Panc1 (cell line): ENCODE measurements around the gene ASPA. TPM values are rescaled to one million over a fixed set of nuclear protein-coding genes. Genes with fewer than 3 reads are reported as not detected.

Experiments
- ATAC-seq: fragments of 200-7000 bp; cut with Tn5 transposase; 2 replicates; pipeline ENCODE4 v1.9.1; 2020; ENCODE audit warnings: mild to moderate bottlenecking, moderate library complexity
- BruUV-seq: library from RNA; stranded (reverse); fragments of 400-500 nt; replicated peaks from 2 replicates; lab custom pipeline; 2021; lab: Mats Ljungman, UMichigan
- CTCF ChIA-PET: fragments of 300-600 bp; sonication (Branson Sonifier 250); formaldehyde crosslinking; loops from one replicate; lab custom pipeline; 2022; ENCODE audit warnings: antibody characterized with exemption; lab: Charles Lee
- POLR2A ChIA-PET: fragments of 300-600 bp; sonication (Branson Sonifier 250); formaldehyde crosslinking; loops from one replicate; lab custom pipeline; 2022; ENCODE audit warnings: antibody characterized with exemption; lab: Charles Lee
- DNase-seq: peaks from one replicate; pipeline ENCODE4 v3.0.0-alpha.2; 2010; ENCODE audit warnings: low read depth, low spot score
- H3K27ac ChIP-seq: 2 replicates; pipeline ENCODE4 v1.5.1; 2011; ENCODE audit warnings: mild to moderate bottlenecking, low read length, inconsistent platforms
- H3K27me3 ChIP-seq: fragments of 200-500 bp; sonication (Bioruptor generic); 2 replicates; pipeline ENCODE4 v1.6.0; 2014; ENCODE audit warnings: low read length, inconsistent platforms; ENCODE audit not compliant: control insufficient read depth, insufficient read depth
- H3K36me3 ChIP-seq: fragments of 200-500 bp; sonication (Bioruptor generic); 2 replicates; pipeline ENCODE4 v1.5.1; 2014; ENCODE audit warnings: inconsistent platforms, mild to moderate bottlenecking, low read length, moderate library complexity; ENCODE audit not compliant: control insufficient read depth, insufficient read depth
- H3K4me1 ChIP-seq: 2 replicates; pipeline ENCODE4 v1.5.1; 2011; ENCODE audit warnings: inconsistent platforms, mild to moderate bottlenecking, low read length, moderate library complexity; ENCODE audit not compliant: control insufficient read depth, insufficient read depth
- H3K4me3 ChIP-seq, 2 experiments: 2 replicates each; pipeline ENCODE4 v1.5.1; 2011 to 2012; ENCODE audit warnings: low read depth in 2 of 2, low read length in 2 of 2, mild to moderate bottlenecking in 2 of 2, inconsistent platforms in 1 of 2, moderate library complexity in 1 of 2
- H3K9me3 ChIP-seq: fragments of 200-500 bp; sonication (Bioruptor generic); 2 replicates; pipeline ENCODE4 v1.5.1; 2014; ENCODE audit warnings: low read depth, mild to moderate bottlenecking, inconsistent platforms, low read length, moderate library complexity; ENCODE audit not compliant: control insufficient read depth, insufficient read depth
- CTCF ChIP-seq: fragments of 450-650 bp; IDR thresholded peaks from 2 replicates; pipeline ENCODE4 v1.5.1; 2017; ENCODE audit warnings: mild to moderate bottlenecking
- POLR2AphosphoS5 ChIP-seq: IDR thresholded peaks from 2 replicates; pipeline ENCODE4 v1.6.1; 2012; ENCODE audit warnings: mild to moderate bottlenecking, low read depth, low read length, moderate library complexity
- REST ChIP-seq, 2 experiments: IDR thresholded peaks; 2 replicates each; pipeline ENCODE4 v1.6.1; 2011 to 2012; ENCODE audit warnings: low read depth in 2 of 2, control low read depth in 1 of 2, low read length in 1 of 2, mild to moderate bottlenecking in 1 of 2, moderate library complexity in 1 of 2; ENCODE audit not compliant: insufficient read depth in 1 of 2
- SIN3A ChIP-seq: IDR thresholded peaks from 2 replicates; pipeline ENCODE4 v1.6.1; 2012; ENCODE audit warnings: low read depth, mild to moderate bottlenecking, low read length, moderate library complexity, borderline replicate concordance; ENCODE audit not compliant: insufficient read depth
- TCF7L2 ChIP-seq: IDR thresholded peaks from 2 replicates; pipeline ENCODE4 v1.6.1; 2011; ENCODE audit warnings: mild to moderate bottlenecking, low read depth, low read length, inconsistent platforms
- in situ Hi-C: cut with HindIII; loops from 2 replicates; pipeline ENCODE4 v1.10.0; 2016; ENCODE audit warnings: low sequenced_read_pairs, low pct_unique_long_range_greater_than_20kb
- intact Hi-C: fragments of 100-400 bp; cut with micrococcal nuclease; formaldehyde crosslinking; loops from one replicate; pipeline ENCODE4 v1.10.0; 2022; ENCODE audit not compliant: unreplicated experiment
- total RNA-seq: library from RNA; stranded (reverse); gene quantifications from one replicate; pipeline ENCODE4 v1.2.1, GENCODE V29; 2021; ENCODE audit not compliant: unreplicated experiment

The ASPA gene
- total RNA-seq, 1 experiment from 2014 or later: not detected

- BruUV-seq: no TSS peak
- Histone ChIP-seq H3K27ac (no peak overlapping the region), H3K4me3 (no peak overlapping the region), H3K9me3 (no peaks in the 10 kb centered on the region), H3K27me3 (no peaks in the 10 kb centered on the region), H3K4me1 (no peaks in the 10 kb centered on the region), H3K36me3 (no peaks in the 10 kb centered on the region)
- no peak for TF ChIP-seq TCF7L2
- TF ChIP-seq SIN3A: no peak
- no peak for TF ChIP-seq CTCF
- no peak for TF ChIP-seq POLR2AphosphoS5
- TF ChIP-seq REST (IDR thresholded peaks at IDR 0.05; ENCODE audit: insufficient read depth in 1 of 2, low read depth in 2 of 2, low read length in 1 of 2): no peak
- CTCF ChIA-PET: no interaction called here
- no peak for ATAC-seq
- in situ Hi-C loops (no loop called here), intact Hi-C loops (no loop called here)
- DNase-seq: no peak
- POLR2A ChIA-PET: no interaction called here
These were observed 29.2 kb downstream of the ASPA start for GRCh38 chr17:3505008-3505407.

GRCh38 chr17:3506054-3506453, 30.3 kb downstream of the ASPA start:
- POLR2A ChIA-PET: no interaction called here
- CTCF ChIA-PET: no interaction called here
- Histone ChIP-seq H3K27me3 (no peaks in the 10 kb centered on the region), H3K4me1 (no peaks in the 10 kb centered on the region), H3K4me3 (no peak overlapping the region), H3K36me3 (no peaks in the 10 kb centered on the region), H3K27ac (no peak overlapping the region), H3K9me3 (no peaks in the 10 kb centered on the region)
- ATAC-seq (no peak), DNase-seq (no peak)
- BruUV-seq: no TSS peak
- in situ Hi-C loops: no loop called here
- intact Hi-C loops: no loop called here
- TF ChIP-seq POLR2AphosphoS5 (no peak), REST (IDR thresholded peaks at IDR 0.05; ENCODE audit: insufficient read depth in 1 of 2, low read depth in 2 of 2, low read length in 1 of 2) (no peak), TCF7L2 (no peak), CTCF (no peak)
